SU-DHL-6 (cell line): Measurements from ENCODE around the gene ATAD2B.

ENCODE experiments used
- H2AFZ ChIP-seq: fragments of 200-600 bp; sonication (generic); 2 replicates; pipeline ENCODE4 v1.6.1; 2014; ENCODE audit warnings: low read depth, mild to moderate bottlenecking, moderate library complexity, mixed read lengths, antibody characterized with exemption, low read length; ENCODE audit not compliant: severe bottlenecking
- H3F3A ChIP-seq: fragments of 200-600 bp; shearing (Covaris generic); 2 replicates; pipeline ENCODE4 v1.6.0; 2016; ENCODE audit warnings: antibody characterized with exemption, mild to moderate bottlenecking; ENCODE audit not compliant: insufficient read depth
- H3K27ac ChIP-seq: fragments of 200-600 bp; sonication (generic); 2 replicates; pipeline ENCODE4 v1.5.1; 2016; ENCODE audit warnings: low read depth, mild to moderate bottlenecking, low read length, moderate library complexity, mixed read lengths
- H3K27me3 ChIP-seq: fragments of 200-600 bp; sonication (generic), shearing (Covaris generic); 2 replicates; pipeline ENCODE4 v1.6.0; 2014; ENCODE audit warnings: mild to moderate bottlenecking, low read length
- H3K36me3 ChIP-seq: fragments of 200-600 bp; sonication (generic); 2 replicates; pipeline ENCODE4 v1.6.1; 2014; ENCODE audit warnings: mild to moderate bottlenecking, low read length, mixed read lengths
- H3K4me2 ChIP-seq: fragments of 300-600, 200-600 bp; shearing (Covaris generic), sonication (generic); 2 replicates; pipeline ENCODE4 v1.6.0; 2014; ENCODE audit warnings: low read length, low read depth, mild to moderate bottlenecking; ENCODE audit not compliant: poor library complexity, severe bottlenecking
- H3K4me3 ChIP-seq: fragments of 200-600 bp; sonication (generic); 2 replicates; pipeline ENCODE4 v1.5.1; 2014; ENCODE audit warnings: antibody characterized with exemption, low read length, mild to moderate bottlenecking, mixed read lengths; ENCODE audit not compliant: insufficient read depth, poor library complexity, severe bottlenecking
- H3K79me2 ChIP-seq: fragments of 200-600 bp; sonication (generic); 2 replicates; pipeline ENCODE4 v1.6.1; 2014; ENCODE audit warnings: mild to moderate bottlenecking, low read length, moderate library complexity; ENCODE audit not compliant: insufficient read depth
- H3K9ac ChIP-seq: fragments of 200-600 bp; sonication (generic); 2 replicates; pipeline ENCODE4 v1.7.0; 2014; ENCODE audit warnings: mild to moderate bottlenecking, low read length
- H3K9me2 ChIP-seq: fragments of 200-600 bp; sonication (generic); replicated peaks from 2 replicates; pipeline ENCODE4 v1.6.1; 2014; ENCODE audit warnings: low read length; ENCODE audit not compliant: insufficient read depth
- H3K9me3 ChIP-seq: fragments of 200-600 bp; sonication (generic); 2 replicates; pipeline ENCODE4 v1.6.1; 2014; ENCODE audit warnings: low read length, mixed read lengths; ENCODE audit not compliant: insufficient read depth
- H4K20me1 ChIP-seq: fragments of 200-600 bp; sonication (generic); 2 replicates; pipeline ENCODE4 v1.6.1; 2014; ENCODE audit warnings: low read depth, mild to moderate bottlenecking, antibody characterized with exemption, low read length, moderate library complexity, mixed read lengths
- CTCF ChIP-seq: fragments of 200-600 bp; sonication (generic); IDR thresholded peaks from one replicate; pipeline ENCODE4 v1.5.1; 2017; ENCODE audit warnings: antibody characterized with exemption, mild to moderate bottlenecking, low read length, moderate library complexity; ENCODE audit not compliant: insufficient read depth, poor library complexity, severe bottlenecking
- EZH2phosphoT487 ChIP-seq: fragments of 200-600 bp; sonication (generic), shearing (Covaris generic); conservative IDR thresholded peaks from 2 replicates; pipeline ENCODE4 v1.6.1; 2018; ENCODE audit warnings: mild to moderate bottlenecking, antibody characterized with exemption, low read length, moderate library complexity, mixed read lengths

The ATAD2B gene

GRCh38 chr2:23753291-23754010, 173.5 kb downstream of the ATAD2B start:
- TF ChIP-seq EZH2phosphoT487: no peak
- no peak for TF ChIP-seq CTCF
- Histone ChIP-seq H3K36me3 (no peaks in the 10 kb centered on the region), H3K79me2 (no peaks in the 10 kb centered on the region), H4K20me1 (no peaks in the 10 kb centered on the region), H3K9me3 (no peaks in the 10 kb centered on the region), H3K4me3 (no peak overlapping the region), H3F3A (no peaks in the 10 kb centered on the region), H2AFZ (no peak overlapping the region), H3K27ac (no peak overlapping the region), H3K27me3 (no peaks in the 10 kb centered on the region), H3K9ac (no peak overlapping the region), H3K4me2 (no peak overlapping the region), H3K9me2 (no peaks in the 10 kb centered on the region)

- Histone ChIP-seq H3K9me2 (no peaks in the 10 kb centered on the region), H2AFZ (no peak overlapping the region), H3K79me2 (no peaks in the 10 kb centered on the region), H3K4me3 (no peak overlapping the region), H3F3A (no peaks in the 10 kb centered on the region), H3K4me2 (no peak overlapping the region), H3K27ac (no peak overlapping the region), H3K9me3 (no peaks in the 10 kb centered on the region), H3K36me3 (no peaks in the 10 kb centered on the region), H4K20me1 (no peaks in the 10 kb centered on the region), H3K27me3 (no peaks in the 10 kb centered on the region), H3K9ac (no peak overlapping the region)
- no peak for TF ChIP-seq CTCF
- no peak for TF ChIP-seq EZH2phosphoT487
Measured at GRCh38 chr2:23751747-23752265, 175.1 kb downstream of the ATAD2B start.

GRCh38 chr2:23746141-23746863, 180.6 kb downstream of the ATAD2B start:
- H4K20me1 ChIP-seq: no peaks in the 10 kb centered on the region
- H2AFZ ChIP-seq: no peak overlapping the region
- H3F3A ChIP-seq: no peaks in the 10 kb centered on the region
- H3K36me3 ChIP-seq: no peaks in the 10 kb centered on the region
- H3K79me2 ChIP-seq: no peaks in the 10 kb centered on the region
- no peak overlapping the region for H3K9ac ChIP-seq
- H3K27me3 ChIP-seq: no peaks in the 10 kb centered on the region
- no peaks in the 10 kb centered on the region for H3K9me2 ChIP-seq
- no peaks in the 10 kb centered on the region for H3K9me3 ChIP-seq
- H3K4me3 ChIP-seq: no peak overlapping the region
- no peak overlapping the region for H3K4me2 ChIP-seq
- TF ChIP-seq CTCF (no peak), EZH2phosphoT487 (no peak)
- H3K27ac ChIP-seq: no peak overlapping the region
